H9 (cell line): ENCODE data around the gene TFAM. TPM values are rescaled to one million over a fixed set of nuclear protein-coding genes. Genes with fewer than 3 reads are reported as not detected.

Experiments
- DNase-seq: peaks from one replicate; pipeline ENCODE4 v3.0.0-alpha.2; 2017
- H2AFZ ChIP-seq: one replicate; pipeline ENCODE4 v1.6.1; 2013; ENCODE audit warnings: mild to moderate bottlenecking, low read length, control low read depth, moderate library complexity
- H2AK5ac ChIP-seq: 2 replicates; pipeline ENCODE4 v1.6.1; 2013; ENCODE audit warnings: low read length, control low read depth, mixed read lengths; ENCODE audit not compliant: insufficient read length
- H2BK120ac ChIP-seq: one replicate; pipeline ENCODE4 v1.6.1; 2013; ENCODE audit warnings: low read depth, mild to moderate bottlenecking, low read length, control low read depth, inconsistent platforms; ENCODE audit not compliant: poor library complexity, severe bottlenecking
- H2BK12ac ChIP-seq: 2 replicates; pipeline ENCODE4 v1.6.1; 2013; ENCODE audit warnings: low read length, control low read depth, mixed read lengths, low read depth; ENCODE audit not compliant: insufficient read length
- H2BK15ac ChIP-seq: 2 replicates; pipeline ENCODE4 v1.6.1; 2013; ENCODE audit warnings: low read depth, low read length, control low read depth
- H2BK20ac ChIP-seq: one replicate; pipeline ENCODE4 v1.6.1; 2013; ENCODE audit warnings: low read depth, mild to moderate bottlenecking, low read length, control low read depth, inconsistent platforms; ENCODE audit not compliant: poor library complexity, severe bottlenecking
- H2BK5ac ChIP-seq: 2 replicates; pipeline ENCODE4 v1.6.1; 2013; ENCODE audit warnings: low read length, control low read depth, mixed read lengths; ENCODE audit not compliant: insufficient read length
- H3K14ac ChIP-seq: 2 replicates; pipeline ENCODE4 v1.6.1; 2013; ENCODE audit warnings: low read length, control low read depth; ENCODE audit not compliant: insufficient read depth
- H3K18ac ChIP-seq: 2 replicates; pipeline ENCODE4 v1.6.1; 2013; ENCODE audit warnings: low read depth, mild to moderate bottlenecking, mixed read lengths, low read length, control low read depth; ENCODE audit not compliant: insufficient read length
- H3K23ac ChIP-seq: 2 replicates; pipeline ENCODE4 v1.6.1; 2013; ENCODE audit warnings: low read length, control low read depth, mixed read lengths, low read depth; ENCODE audit not compliant: insufficient read length
- H3K23me2 ChIP-seq: 2 replicates; pipeline ENCODE4 v1.6.1; 2013; ENCODE audit warnings: low read depth, mild to moderate bottlenecking, mixed read lengths, low read length, control low read depth; ENCODE audit not compliant: insufficient read length, poor library complexity, severe bottlenecking
- H3K27ac ChIP-seq: 2 replicates; pipeline ENCODE4 v1.5.1; 2013; ENCODE audit warnings: low read length, control low read depth, mixed read lengths, low read depth; ENCODE audit not compliant: insufficient read length
- H3K27me3 ChIP-seq: 2 replicates; pipeline ENCODE4 v1.6.1; 2013; ENCODE audit warnings: low read length, control low read depth, inconsistent platforms; ENCODE audit not compliant: insufficient read depth
- H3K4ac ChIP-seq: 2 replicates; pipeline ENCODE4 v1.6.1; 2013; ENCODE audit warnings: low read depth, mild to moderate bottlenecking, control low read depth, inconsistent platforms, low read length, moderate library complexity
- H3K4me1 ChIP-seq: 2 replicates; pipeline ENCODE4 v1.6.1; 2013; ENCODE audit warnings: low read length, control low read depth, inconsistent platforms; ENCODE audit not compliant: insufficient read depth
- H3K4me2 ChIP-seq: 2 replicates; pipeline ENCODE4 v1.6.1; 2013; ENCODE audit warnings: low read length, control low read depth, mixed read lengths; ENCODE audit not compliant: insufficient read length, insufficient read depth
- H3K56ac ChIP-seq: 2 replicates; pipeline ENCODE4 v1.6.1; 2013; ENCODE audit warnings: low read depth, mild to moderate bottlenecking, mixed read lengths, low read length, control low read depth; ENCODE audit not compliant: insufficient read length
- H3K79me1 ChIP-seq: 2 replicates; pipeline ENCODE4 v1.6.1; 2013; ENCODE audit warnings: low read depth, mild to moderate bottlenecking, moderate library complexity, low read length, control low read depth, inconsistent platforms; ENCODE audit not compliant: insufficient read depth, poor library complexity, severe bottlenecking
- H3K79me2 ChIP-seq: 2 replicates; pipeline ENCODE4 v1.6.1; 2013; ENCODE audit warnings: low read length, control low read depth, inconsistent platforms; ENCODE audit not compliant: insufficient read depth
- H3K9ac ChIP-seq: 2 replicates; pipeline ENCODE4 v1.6.1; 2013; ENCODE audit warnings: low read length, control low read depth, mixed read lengths; ENCODE audit not compliant: insufficient read length; ENCODE audit errors: extremely low read depth
- H3K9me3 ChIP-seq: one replicate; pipeline ENCODE4 v1.6.1; 2013; ENCODE audit warnings: low read depth, low read length, inconsistent platforms; ENCODE audit not compliant: control insufficient read depth
- H3T11ph ChIP-seq: one replicate; pipeline ENCODE4 v1.6.1; 2013; ENCODE audit warnings: mild to moderate bottlenecking, low read length, control low read depth, inconsistent platforms
- H4K20me1 ChIP-seq: one replicate; pipeline ENCODE4 v1.6.1; 2013; ENCODE audit not compliant: control insufficient read depth, insufficient read length, insufficient read depth
- H4K5ac ChIP-seq: 2 replicates; pipeline ENCODE4 v1.6.1; 2013; ENCODE audit warnings: low read depth, mild to moderate bottlenecking, mixed read lengths, low read length, control low read depth; ENCODE audit not compliant: insufficient read length
- H4K8ac ChIP-seq: replicated peaks from 2 replicates; pipeline ENCODE4 v1.6.1; 2013; ENCODE audit warnings: low read length, control low read depth, mixed read lengths, low read depth; ENCODE audit not compliant: insufficient read length
- H4K91ac ChIP-seq: 2 replicates; pipeline ENCODE4 v1.6.1; 2013; ENCODE audit warnings: low read depth, mild to moderate bottlenecking, moderate library complexity, mixed read lengths, low read length, control low read depth; ENCODE audit not compliant: insufficient read length
- H3K27ac Mint-ChIP-seq, 3 experiments: 2 replicates in 2 of 3; 3 replicates in 1 of 3; pipeline ENCODE4 v1.8.0; 2020 to 2021; ENCODE audit warnings: mixed read lengths in 3 of 3, mild to moderate bottlenecking in 1 of 3, moderate library complexity in 1 of 3
- H3K27me3 Mint-ChIP-seq: 2 replicates; pipeline ENCODE4 v1.8.0; 2021; ENCODE audit warnings: low read depth, mild to moderate bottlenecking, moderate library complexity, mixed read lengths
- H3K36me3 Mint-ChIP-seq, 3 experiments: 2 replicates in 2 of 3; 3 replicates in 1 of 3; pipeline ENCODE4 v1.8.0; 2020 to 2021; ENCODE audit warnings: low read depth in 3 of 3, mixed read lengths in 3 of 3; ENCODE audit not compliant: insufficient read depth in 1 of 3
- H3K4me1 Mint-ChIP-seq, 2 experiments: 2 replicates each; pipeline ENCODE4 v1.8.0; 2020; ENCODE audit warnings: mixed read lengths in 2 of 2
- H3K4me3 Mint-ChIP-seq, 2 experiments: 2 replicates in 1 of 2; 3 replicates in 1 of 2; pipeline ENCODE4 v1.8.0; 2020 to 2021; ENCODE audit warnings: mild to moderate bottlenecking in 2 of 2, mixed read lengths in 2 of 2, moderate library complexity in 1 of 2
- H3K9me3 Mint-ChIP-seq, 2 experiments: 2 replicates in 1 of 2; 3 replicates in 1 of 2; pipeline ENCODE4 v1.8.0; 2020; ENCODE audit warnings: mild to moderate bottlenecking in 2 of 2, mixed read lengths in 2 of 2, moderate library complexity in 1 of 2
- CTCF ChIP-seq: fragments of 200-600 bp; sonication (generic); conservative IDR thresholded peaks from 3 replicates; pipeline ENCODE4 v1.8.0; 2021; ENCODE audit warnings: antibody characterized with exemption, mild to moderate bottlenecking
- WGBS: extraction: QIAGEN DNeasy Blood & Tissue Kit; methylation state at CpG from one replicate; pipeline ENCODE4 v1.1.7; 2013; ENCODE audit warnings: missing lambda C conversion rate, low lambda C conversion rate, mixed read lengths; ENCODE audit not compliant: insufficient read length; ENCODE audit errors: extremely low coverage; 5-methylcytosine and 5-hydroxymethylcytosine counted together
- total RNA-seq: library from RNA; stranded (reverse); gene quantifications from 2 replicates; pipeline ENCODE4 v1.2.1, GENCODE V29; 2021

The TFAM gene
- total RNA-seq, 1 experiment from 2014 or later, result 144 TPM

- no CpG with 5 or more reads among the region's 2 CpGs for WGBS
- H3K9me3 ChIP-seq, result no peaks in the 10 kb centered on the region
- no peak overlapping the region for H3K18ac ChIP-seq
These were observed 28.5 kb upstream of the TFAM start for GRCh38 chr10:58356756-58357155.

More at GRCh38 chr10:58356756-58357155, 28.5 kb upstream of the TFAM start:
- no peak for DNase-seq
- Histone ChIP-seq H3K79me1 (no peaks in the 10 kb centered on the region), H2BK5ac (no peak overlapping the region), H3K27ac (no peak overlapping the region), H3K9ac (no peak overlapping the region), H4K20me1 (no peaks in the 10 kb centered on the region), H3K4me2 (no peak overlapping the region), H3K56ac (no peak overlapping the region), H4K5ac (no peak overlapping the region), H3K23me2 (no peaks in the 10 kb centered on the region), H2BK120ac (no peak overlapping the region), H2BK15ac (no peak overlapping the region), H2AFZ (no peak overlapping the region), H4K8ac (no peak overlapping the region), H2AK5ac (no peak overlapping the region), H2BK20ac (no peak overlapping the region), H3K23ac (no peak overlapping the region), H4K91ac (no peak overlapping the region), H3T11ph (no peak overlapping the region), H3K27me3 (no peaks in the 10 kb centered on the region), H2BK12ac (no peak overlapping the region), H3K4me1 (no peaks in the 10 kb centered on the region; the same call in 1 of the 2 replicates), H3K79me2 (no peaks in the 10 kb centered on the region; the same call in 1 of the 2 replicates), H3K4ac (no peak overlapping the region), H3K14ac (no peak overlapping the region)
- Mint-ChIP-seq H3K36me3 (no peaks in the 10 kb centered on the region), H3K27me3 (no peaks in the 10 kb centered on the region), H3K4me1 (peaks cover 10 to 16% of the 10 kb centered on the region in 2 experiments), H3K4me3 (no peak overlapping the region), H3K27ac (no peak overlapping the region; a peak in 1 of 7 replicates), H3K9me3 (no peaks in the 10 kb centered on the region)
- TF ChIP-seq CTCF, result no peak
